Ovary (tissue), 3 donors: ENCODE measurements around the gene GRSF1.

ENCODE experiments used
- CTCF ChIP-seq, 3 donors: fragments of 450-650 bp in 2 of 3; fragments of 200-600 bp in 1 of 3; IDR thresholded peaks; one replicate each; pipeline versions ENCODE4 v1.5.1 to v1.8.0; 2016 to 2022; ENCODE audit warnings: antibody characterized with exemption in 3 of 3, mild to moderate bottlenecking in 1 of 3
- EP300 ChIP-seq: sonication (generic); formaldehyde crosslinking; IDR thresholded peaks from one replicate; pipeline ENCODE4 v1.6.1; 2017; ENCODE audit warnings: antibody characterized with exemption
- donor health status: DM: no; HTN: no; CAD: no.

- TF ChIP-seq CTCF (IDR thresholded peaks at IDR 0.05) (no peak), EP300 (no peak)
These were observed 9.6 kb upstream of the GRSF1 start for GRCh38 chr4:70849291-70849690.
